ENCODE results near the gene AUTS2.

- no peak for TF ChIP-seq CBX5 (IDR thresholded peaks at IDR 0.05; ENCODE audit: low read depth, low read length)
- TF ChIP-seq CTCF (IDR thresholded peaks at IDR 0.05; ENCODE audit: control extremely low read depth in 1 of 3, insufficient read depth in 1 of 3, low read depth in 1 of 3, low read length in 3 of 3) = peak in 1 of 3 experiments; percentile 33; a peak in 2 of 4 replicates
- no peak for TF ChIP-seq SIN3A (conservative IDR thresholded peaks at IDR 0.05 in 1 of 2, IDR thresholded peaks at IDR 0.05 in 1 of 2; ENCODE audit: low read depth in 1 of 2, low read length in 2 of 2)
- TF ChIP-seq RXRA (IDR thresholded peaks at IDR 0.05; ENCODE audit: insufficient read depth, low read depth, low read length) = no peak
- no peak for TF ChIP-seq POLR2A (IDR thresholded peaks at IDR 0.05; ENCODE audit: control extremely low read depth in 1 of 2, low read depth in 2 of 2, low read length in 2 of 2)
- TF ChIP-seq EP300 (IDR thresholded peaks at IDR 0.05; ENCODE audit: borderline replicate concordance in 1 of 2, low read depth in 2 of 2, low read length in 2 of 2) = no peak
- no peak for TF ChIP-seq EGR1 (IDR thresholded peaks at IDR 0.05; ENCODE audit: borderline replicate concordance, low read depth, low read length)
- TF ChIP-seq YY1 (IDR thresholded peaks at IDR 0.05; ENCODE audit: low read depth, low read length) = no peak
- no peak for TF ChIP-seq CHD7 (IDR thresholded peaks at IDR 0.05; ENCODE audit: insufficient replicate concordance, low read length)
These were observed 442.9 kb downstream of the AUTS2 start for GRCh38 chr7:70040970-70041766.
